Measurements from ENCODE around the gene ATP1B4. TPM values are rescaled to one million over a fixed set of nuclear protein-coding genes. Genes with fewer than 3 reads are reported as not detected.

ATP1B4 gene
- not detected for total RNA-seq
- polyA plus RNA-seq: not detected

DNA sequence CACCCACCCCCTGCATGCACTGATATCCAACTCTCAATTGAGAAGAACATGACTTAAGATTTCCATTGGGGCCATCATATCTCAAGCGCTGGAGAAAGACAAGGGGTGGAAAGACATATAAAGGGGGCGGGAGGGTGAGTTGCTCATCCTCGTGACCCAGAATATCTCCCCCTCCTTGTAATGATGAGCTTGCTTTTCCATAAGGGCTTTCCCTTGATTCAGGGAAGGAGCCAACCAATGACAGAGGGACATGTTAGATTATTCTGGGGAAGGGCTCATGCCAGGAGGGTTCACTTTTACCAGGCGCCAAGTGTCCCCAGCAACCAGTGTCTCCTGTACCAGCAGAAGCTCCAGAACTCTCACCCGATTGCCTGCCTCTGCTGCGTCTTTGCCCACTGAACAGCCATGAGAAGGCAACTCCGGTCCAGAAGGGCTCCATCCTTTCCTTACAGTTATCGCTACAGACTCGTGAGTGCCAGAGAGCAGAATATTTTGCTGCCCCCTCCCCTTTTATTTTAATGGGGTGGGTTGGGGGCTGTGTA is at the start of gene ATP1B4:
Gene ATP1B4 (plus strand): TSS at position 326 of the 542 bp plus-strand sequence. CDS start 80 bp downstream, at position 406.
- WGBS: 93% methylated on average over 9 of the region's 9 CpGs
- Histone ChIP-seq H3K4me3 (ENCODE audit: low read depth in 1 of 3, low read length in 3 of 3) (no peak within 1 kb of the TSS), H3K27me3 (ENCODE audit: control insufficient read depth in 4 of 4, insufficient read depth in 4 of 4, low read length in 3 of 4) (no peaks in the 10 kb centered on the region), H3K9ac (ENCODE audit: low read depth in 1 of 2, low read length in 2 of 2) (no peak within 1 kb of the TSS), H3K9me3 (ENCODE audit: control insufficient read depth in 4 of 4, low read length in 3 of 4) (no peaks in the 10 kb centered on the region), H3K36me3 (ENCODE audit: control insufficient read depth in 4 of 4, insufficient read depth in 3 of 4, low read depth in 1 of 4, low read length in 3 of 4) (no peaks in the 10 kb centered on the region), H3K27ac (ENCODE audit: low read depth in 1 of 2, low read length in 2 of 2) (no peak within 1 kb of the TSS), H3K4me1 (ENCODE audit: control insufficient read depth in 4 of 4, insufficient read depth in 4 of 4, low read length in 3 of 4) (no peaks in the 10 kb centered on the region)
- DNase-seq (ENCODE audit: low spot score): no peak
- no peak for TF ChIP-seq FOXA2 (IDR thresholded peaks at IDR 0.05)
- no peak for TF ChIP-seq TAF1 (conservative IDR thresholded peaks at IDR 0.05)
- TF ChIP-seq GABPA (IDR thresholded peaks at IDR 0.05 in 1 of 2, conservative IDR thresholded peaks at IDR 0.05 in 1 of 2): no peak
- TF ChIP-seq EGR1 (IDR thresholded peaks at IDR 0.05; ENCODE audit: low read depth in 2 of 2): no peak
- TF ChIP-seq RXRA (IDR thresholded peaks at IDR 0.05): no peak
- no peak for TF ChIP-seq HNF4G (IDR thresholded peaks at IDR 0.05)
- no peak for TF ChIP-seq SP1 (IDR thresholded peaks at IDR 0.05)
- TF ChIP-seq RAD21 (IDR thresholded peaks at IDR 0.05): no peak
- TF ChIP-seq JUND (IDR thresholded peaks at IDR 0.05): no peak
- no peak for TF ChIP-seq CTCF (IDR thresholded peaks at IDR 0.05; ENCODE audit: low read depth, low read length, missing input control)
- TF ChIP-seq, protein P1, sequence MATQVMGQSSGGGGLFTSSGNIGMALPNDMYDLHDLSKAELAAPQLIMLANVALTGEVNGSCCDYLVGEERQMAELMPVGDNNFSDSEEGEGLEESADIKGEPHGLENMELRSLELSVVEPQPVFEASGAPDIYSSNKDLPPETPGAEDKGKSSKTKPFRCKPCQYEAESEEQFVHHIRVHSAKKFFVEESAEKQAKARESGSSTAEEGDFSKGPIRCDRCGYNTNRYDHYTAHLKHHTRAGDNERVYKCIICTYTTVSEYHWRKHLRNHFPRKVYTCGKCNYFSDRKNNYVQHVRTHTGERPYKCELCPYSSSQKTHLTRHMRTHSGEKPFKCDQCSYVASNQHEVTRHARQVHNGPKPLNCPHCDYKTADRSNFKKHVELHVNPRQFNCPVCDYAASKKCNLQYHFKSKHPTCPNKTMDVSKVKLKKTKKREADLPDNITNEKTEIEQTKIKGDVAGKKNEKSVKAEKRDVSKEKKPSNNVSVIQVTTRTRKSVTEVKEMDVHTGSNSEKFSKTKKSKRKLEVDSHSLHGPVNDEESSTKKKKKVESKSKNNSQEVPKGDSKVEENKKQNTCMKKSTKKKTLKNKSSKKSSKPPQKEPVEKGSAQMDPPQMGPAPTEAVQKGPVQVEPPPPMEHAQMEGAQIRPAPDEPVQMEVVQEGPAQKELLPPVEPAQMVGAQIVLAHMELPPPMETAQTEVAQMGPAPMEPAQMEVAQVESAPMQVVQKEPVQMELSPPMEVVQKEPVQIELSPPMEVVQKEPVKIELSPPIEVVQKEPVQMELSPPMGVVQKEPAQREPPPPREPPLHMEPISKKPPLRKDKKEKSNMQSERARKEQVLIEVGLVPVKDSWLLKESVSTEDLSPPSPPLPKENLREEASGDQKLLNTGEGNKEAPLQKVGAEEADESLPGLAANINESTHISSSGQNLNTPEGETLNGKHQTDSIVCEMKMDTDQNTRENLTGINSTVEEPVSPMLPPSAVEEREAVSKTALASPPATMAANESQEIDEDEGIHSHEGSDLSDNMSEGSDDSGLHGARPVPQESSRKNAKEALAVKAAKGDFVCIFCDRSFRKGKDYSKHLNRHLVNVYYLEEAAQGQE (IDR thresholded peaks at IDR 0.05): no peak
- TF ChIP-seq NR2F2 (IDR thresholded peaks at IDR 0.05): no peak
- no peak for TF ChIP-seq FOXA1 (IDR thresholded peaks at IDR 0.05)
- TF ChIP-seq, protein P2, sequence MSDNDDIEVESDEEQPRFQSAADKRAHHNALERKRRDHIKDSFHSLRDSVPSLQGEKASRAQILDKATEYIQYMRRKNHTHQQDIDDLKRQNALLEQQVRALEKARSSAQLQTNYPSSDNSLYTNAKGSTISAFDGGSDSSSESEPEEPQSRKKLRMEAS (IDR thresholded peaks at IDR 0.05): no peak
- TF ChIP-seq, protein P3, sequence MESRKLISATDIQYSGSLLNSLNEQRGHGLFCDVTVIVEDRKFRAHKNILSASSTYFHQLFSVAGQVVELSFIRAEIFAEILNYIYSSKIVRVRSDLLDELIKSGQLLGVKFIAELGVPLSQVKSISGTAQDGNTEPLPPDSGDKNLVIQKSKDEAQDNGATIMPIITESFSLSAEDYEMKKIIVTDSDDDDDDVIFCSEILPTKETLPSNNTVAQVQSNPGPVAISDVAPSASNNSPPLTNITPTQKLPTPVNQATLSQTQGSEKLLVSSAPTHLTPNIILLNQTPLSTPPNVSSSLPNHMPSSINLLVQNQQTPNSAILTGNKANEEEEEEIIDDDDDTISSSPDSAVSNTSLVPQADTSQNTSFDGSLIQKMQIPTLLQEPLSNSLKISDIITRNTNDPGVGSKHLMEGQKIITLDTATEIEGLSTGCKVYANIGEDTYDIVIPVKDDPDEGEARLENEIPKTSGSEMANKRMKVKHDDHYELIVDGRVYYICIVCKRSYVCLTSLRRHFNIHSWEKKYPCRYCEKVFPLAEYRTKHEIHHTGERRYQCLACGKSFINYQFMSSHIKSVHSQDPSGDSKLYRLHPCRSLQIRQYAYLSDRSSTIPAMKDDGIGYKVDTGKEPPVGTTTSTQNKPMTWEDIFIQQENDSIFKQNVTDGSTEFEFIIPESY (IDR thresholded peaks at IDR 0.05): no peak
- no peak for TF ChIP-seq ATF3 (IDR thresholded peaks at IDR 0.05)
- TF ChIP-seq HNF4A (conservative IDR thresholded peaks at IDR 0.05): no peak
- no peak for TF ChIP-seq YY1 (IDR thresholded peaks at IDR 0.05)

Measured in liver (tissue), 9 donors.